Liver (tissue), 9 donors: Measurements from ENCODE around the gene ILF2. TPM values are rescaled to one million over a fixed set of nuclear protein-coding genes. Genes with fewer than 3 reads are reported as not detected.
A peak's percentile ranks its signal among the peaks of the same experiment; 100 is the strongest.

Experiments used
- DNase-seq: peaks from one replicate; pipeline ENCODE4 v3.0.0-alpha.2; 2017; ENCODE audit warnings: low spot score
- H3K27ac ChIP-seq, 2 donors: one replicate each; pipeline ENCODE4 v1.7.0; 2013; ENCODE audit warnings: inconsistent platforms in 2 of 2, low read length in 2 of 2, control low read depth in 1 of 2, low read depth in 1 of 2, mild to moderate bottlenecking in 1 of 2
- H3K27me3 ChIP-seq, 4 donors: one replicate each; pipeline versions ENCODE4 v1.6.1 to v1.7.0; 2013; ENCODE audit warnings: low read length in 3 of 4, inconsistent platforms in 1 of 4, mild to moderate bottlenecking in 1 of 4, moderate library complexity in 1 of 4; ENCODE audit not compliant: control insufficient read depth in 4 of 4, insufficient read depth in 4 of 4
- H3K36me3 ChIP-seq, 4 donors: one replicate each; pipeline versions ENCODE4 v1.6.1 to v1.7.0; 2013; ENCODE audit warnings: low read length in 3 of 4, mild to moderate bottlenecking in 3 of 4, low read depth in 1 of 4, moderate library complexity in 1 of 4; ENCODE audit not compliant: control insufficient read depth in 4 of 4, insufficient read depth in 3 of 4
- H3K4me1 ChIP-seq, 4 donors: one replicate each; pipeline versions ENCODE4 v1.6.1 to v1.7.0; 2013; ENCODE audit warnings: low read length in 3 of 4, mild to moderate bottlenecking in 3 of 4, moderate library complexity in 1 of 4; ENCODE audit not compliant: control insufficient read depth in 4 of 4, insufficient read depth in 4 of 4
- H3K4me3 ChIP-seq, 3 donors: one replicate each; pipeline versions ENCODE4 v1.6.1 to v1.7.0; 2013; ENCODE audit warnings: low read length in 3 of 3, control low read depth in 1 of 3, low read depth in 1 of 3, mild to moderate bottlenecking in 1 of 3
- H3K9ac ChIP-seq, 2 donors: one replicate each; pipeline ENCODE4 v1.7.0; 2013; ENCODE audit warnings: low read length in 2 of 2, mild to moderate bottlenecking in 2 of 2, moderate library complexity in 2 of 2, control low read depth in 1 of 2, low read depth in 1 of 2
- H3K9me3 ChIP-seq, 4 donors: one replicate each; pipeline versions ENCODE4 v1.6.1 to v1.7.0; 2013; ENCODE audit warnings: low read length in 3 of 4; ENCODE audit not compliant: control insufficient read depth in 4 of 4
- ATF3 ChIP-seq: IDR thresholded peaks from 2 replicates; pipeline ENCODE4 v1.6.1; 2016; ENCODE audit warnings: antibody characterized with exemption
- EGR1 ChIP-seq, 2 donors: IDR thresholded peaks; 2 replicates each; pipeline ENCODE4 v1.6.1; 2016 to 2018; ENCODE audit warnings: antibody characterized with exemption in 2 of 2, low read depth in 2 of 2
- FOXA1 ChIP-seq: IDR thresholded peaks from 2 replicates; pipeline ENCODE4 v1.6.1; 2016; ENCODE audit warnings: antibody characterized with exemption
- FOXA2 ChIP-seq: IDR thresholded peaks from 2 replicates; pipeline ENCODE4 v1.6.1; 2016; ENCODE audit warnings: antibody characterized with exemption
- GABPA ChIP-seq, 2 donors: IDR thresholded peaks in 1 of 2; conservative IDR thresholded peaks in 1 of 2; 2 replicates each; pipeline ENCODE4 v1.6.1; 2016; ENCODE audit warnings: antibody characterized with exemption in 2 of 2, mild to moderate bottlenecking in 1 of 2, moderate library complexity in 1 of 2
- HNF4A ChIP-seq, 2 donors: conservative IDR thresholded peaks; 2 replicates each; pipeline ENCODE4 v1.6.1; 2016; ENCODE audit warnings: antibody characterized with exemption in 2 of 2, mild to moderate bottlenecking in 2 of 2
- HNF4G ChIP-seq: IDR thresholded peaks from 2 replicates; pipeline ENCODE4 v1.6.1; 2016; ENCODE audit warnings: antibody characterized with exemption
- JUND ChIP-seq, 2 donors: IDR thresholded peaks; 2 replicates each; pipeline ENCODE4 v1.6.1; 2016; ENCODE audit warnings: antibody characterized with exemption in 2 of 2
- MAX ChIP-seq: IDR thresholded peaks from 2 replicates; pipeline ENCODE4 v1.6.1; 2016; ENCODE audit warnings: antibody characterized with exemption
- NR2F2 ChIP-seq: IDR thresholded peaks from 2 replicates; pipeline ENCODE4 v1.6.1; 2016; ENCODE audit warnings: antibody characterized with exemption
- RAD21 ChIP-seq, 2 donors: IDR thresholded peaks; 2 replicates each; pipeline ENCODE4 v1.6.1; 2016; ENCODE audit warnings: antibody characterized with exemption in 2 of 2, mild to moderate bottlenecking in 2 of 2
- RXRA ChIP-seq, 2 donors: IDR thresholded peaks; 2 replicates each; pipeline ENCODE4 v1.6.1; 2017 to 2018; ENCODE audit warnings: antibody characterized with exemption in 2 of 2, mild to moderate bottlenecking in 1 of 2
- SP1 ChIP-seq: IDR thresholded peaks from 2 replicates; pipeline ENCODE4 v1.6.1; 2018; ENCODE audit warnings: antibody characterized with exemption, mild to moderate bottlenecking
- TAF1 ChIP-seq: conservative IDR thresholded peaks from 2 replicates; pipeline ENCODE4 v1.6.1; 2016; ENCODE audit warnings: antibody characterized with exemption, mild to moderate bottlenecking
- YY1 ChIP-seq: IDR thresholded peaks from 2 replicates; pipeline ENCODE4 v1.6.1; 2016; ENCODE audit warnings: antibody characterized with exemption, mild to moderate bottlenecking
- WGBS: extraction: QIAGEN DNeasy Blood & Tissue Kit; methylation state at CpG from one replicate; pipeline ENCODE4 v1.1.7; 2013; 5-methylcytosine and 5-hydroxymethylcytosine counted together
- polyA plus RNA-seq, 2 donors: library from polyadenylated mRNA; stranded (reverse) in 1 of 2; unstranded in 1 of 2; fragments of 200-250 nt in 1 of 2; fragments of >200 nt in 1 of 2; fragmentation: Nextera tagmentation in 1 of 2; extraction: Ambion mirVana in 1 of 2; gene quantifications; one replicate each; pipeline versions ENCODE4 v1.2.1 to v1.2.3, GENCODE V29; 2013 to 2015
- total RNA-seq, 2 donors: library from RNA; depleted of rRNA; stranded (reverse); fragments of >200 nt; gene quantifications; one replicate each; pipeline ENCODE4 v1.2.3, GENCODE V29; 2014
- TF ChIP-seq, protein P1 (sequence below): IDR thresholded peaks from 2 replicates; pipeline ENCODE4 v1.6.1; 2016; ENCODE audit warnings: antibody characterized with exemption, mild to moderate bottlenecking
- TF ChIP-seq, protein P2 (sequence below): fragments of 150-350 bp; IDR thresholded peaks from 2 replicates; pipeline ENCODE4 v1.5.1; 2017; ENCODE audit warnings: improper control_type of control experiment, low read depth, low read length; ENCODE audit not compliant: missing input control
- TF ChIP-seq, protein P3 (sequence below): IDR thresholded peaks from 2 replicates; pipeline ENCODE4 v1.6.1; 2016; ENCODE audit warnings: antibody characterized with exemption
- donor health status: healthy.
- donor health status: healthy.
- donor health status: healthy.
- donor health status: healthy.
- donor health status: healthy.

The ILF2 gene
- total and polyA plus RNA-seq, 4 donors = 28.7 to 84.2 (median 51.5) TPM

- 3% methylated on average over 65 of the region's 65 CpGs for WGBS
- Histone ChIP-seq H3K9ac (peak within 1 kb of the TSS; percentile 91 to 92), H3K4me1 (peaks cover 13 to 30% (median 18%) of the 10 kb centered on the region in 4 donors), H3K36me3 (peaks cover 8 to 23% (median 22%) of the 10 kb centered on the region in 4 donors), H3K27ac (peak within 1 kb of the TSS; percentile 98 to 99), H3K27me3 (no peaks in the 10 kb centered on the region), H3K4me3 (peak within 1 kb of the TSS; percentile 80 to 94 (median 86)), H3K9me3 (no peaks in the 10 kb centered on the region)
- DNase-seq = peak; percentile 99
- TF ChIP-seq RXRA (IDR thresholded peaks at IDR 0.05) (peak; percentile 22 to 33), EGR1 (IDR thresholded peaks at IDR 0.05; ENCODE audit: low read depth in 2 of 2) (no peak), TAF1 (peak; percentile 60), NR2F2 (peak; percentile 36), GABPA (IDR thresholded peaks at IDR 0.05 in 1 of 2, conservative IDR thresholded peaks at IDR 0.05 in 1 of 2) (peak in 1 of 2 donors; percentile 66), SP1 (peak; percentile 75), MAX (peak; percentile 76), FOXA2 (peak; percentile 38), JUND (IDR thresholded peaks at IDR 0.05) (peak; percentile 68 to 77), YY1 (peak; percentile 100), ATF3 (peak; percentile 79), RAD21 (IDR thresholded peaks at IDR 0.05) (peak in 1 of 2 donors; percentile 23), HNF4G (no peak), HNF4A (conservative IDR thresholded peaks at IDR 0.05) (peak; percentile 7 to 16), FOXA1 (peak; percentile 49)
- TF ChIP-seq, protein P1, sequence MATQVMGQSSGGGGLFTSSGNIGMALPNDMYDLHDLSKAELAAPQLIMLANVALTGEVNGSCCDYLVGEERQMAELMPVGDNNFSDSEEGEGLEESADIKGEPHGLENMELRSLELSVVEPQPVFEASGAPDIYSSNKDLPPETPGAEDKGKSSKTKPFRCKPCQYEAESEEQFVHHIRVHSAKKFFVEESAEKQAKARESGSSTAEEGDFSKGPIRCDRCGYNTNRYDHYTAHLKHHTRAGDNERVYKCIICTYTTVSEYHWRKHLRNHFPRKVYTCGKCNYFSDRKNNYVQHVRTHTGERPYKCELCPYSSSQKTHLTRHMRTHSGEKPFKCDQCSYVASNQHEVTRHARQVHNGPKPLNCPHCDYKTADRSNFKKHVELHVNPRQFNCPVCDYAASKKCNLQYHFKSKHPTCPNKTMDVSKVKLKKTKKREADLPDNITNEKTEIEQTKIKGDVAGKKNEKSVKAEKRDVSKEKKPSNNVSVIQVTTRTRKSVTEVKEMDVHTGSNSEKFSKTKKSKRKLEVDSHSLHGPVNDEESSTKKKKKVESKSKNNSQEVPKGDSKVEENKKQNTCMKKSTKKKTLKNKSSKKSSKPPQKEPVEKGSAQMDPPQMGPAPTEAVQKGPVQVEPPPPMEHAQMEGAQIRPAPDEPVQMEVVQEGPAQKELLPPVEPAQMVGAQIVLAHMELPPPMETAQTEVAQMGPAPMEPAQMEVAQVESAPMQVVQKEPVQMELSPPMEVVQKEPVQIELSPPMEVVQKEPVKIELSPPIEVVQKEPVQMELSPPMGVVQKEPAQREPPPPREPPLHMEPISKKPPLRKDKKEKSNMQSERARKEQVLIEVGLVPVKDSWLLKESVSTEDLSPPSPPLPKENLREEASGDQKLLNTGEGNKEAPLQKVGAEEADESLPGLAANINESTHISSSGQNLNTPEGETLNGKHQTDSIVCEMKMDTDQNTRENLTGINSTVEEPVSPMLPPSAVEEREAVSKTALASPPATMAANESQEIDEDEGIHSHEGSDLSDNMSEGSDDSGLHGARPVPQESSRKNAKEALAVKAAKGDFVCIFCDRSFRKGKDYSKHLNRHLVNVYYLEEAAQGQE = peak; percentile 87
- TF ChIP-seq, protein P2, sequence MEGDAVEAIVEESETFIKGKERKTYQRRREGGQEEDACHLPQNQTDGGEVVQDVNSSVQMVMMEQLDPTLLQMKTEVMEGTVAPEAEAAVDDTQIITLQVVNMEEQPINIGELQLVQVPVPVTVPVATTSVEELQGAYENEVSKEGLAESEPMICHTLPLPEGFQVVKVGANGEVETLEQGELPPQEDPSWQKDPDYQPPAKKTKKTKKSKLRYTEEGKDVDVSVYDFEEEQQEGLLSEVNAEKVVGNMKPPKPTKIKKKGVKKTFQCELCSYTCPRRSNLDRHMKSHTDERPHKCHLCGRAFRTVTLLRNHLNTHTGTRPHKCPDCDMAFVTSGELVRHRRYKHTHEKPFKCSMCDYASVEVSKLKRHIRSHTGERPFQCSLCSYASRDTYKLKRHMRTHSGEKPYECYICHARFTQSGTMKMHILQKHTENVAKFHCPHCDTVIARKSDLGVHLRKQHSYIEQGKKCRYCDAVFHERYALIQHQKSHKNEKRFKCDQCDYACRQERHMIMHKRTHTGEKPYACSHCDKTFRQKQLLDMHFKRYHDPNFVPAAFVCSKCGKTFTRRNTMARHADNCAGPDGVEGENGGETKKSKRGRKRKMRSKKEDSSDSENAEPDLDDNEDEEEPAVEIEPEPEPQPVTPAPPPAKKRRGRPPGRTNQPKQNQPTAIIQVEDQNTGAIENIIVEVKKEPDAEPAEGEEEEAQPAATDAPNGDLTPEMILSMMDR = no peak
- TF ChIP-seq, protein P3, sequence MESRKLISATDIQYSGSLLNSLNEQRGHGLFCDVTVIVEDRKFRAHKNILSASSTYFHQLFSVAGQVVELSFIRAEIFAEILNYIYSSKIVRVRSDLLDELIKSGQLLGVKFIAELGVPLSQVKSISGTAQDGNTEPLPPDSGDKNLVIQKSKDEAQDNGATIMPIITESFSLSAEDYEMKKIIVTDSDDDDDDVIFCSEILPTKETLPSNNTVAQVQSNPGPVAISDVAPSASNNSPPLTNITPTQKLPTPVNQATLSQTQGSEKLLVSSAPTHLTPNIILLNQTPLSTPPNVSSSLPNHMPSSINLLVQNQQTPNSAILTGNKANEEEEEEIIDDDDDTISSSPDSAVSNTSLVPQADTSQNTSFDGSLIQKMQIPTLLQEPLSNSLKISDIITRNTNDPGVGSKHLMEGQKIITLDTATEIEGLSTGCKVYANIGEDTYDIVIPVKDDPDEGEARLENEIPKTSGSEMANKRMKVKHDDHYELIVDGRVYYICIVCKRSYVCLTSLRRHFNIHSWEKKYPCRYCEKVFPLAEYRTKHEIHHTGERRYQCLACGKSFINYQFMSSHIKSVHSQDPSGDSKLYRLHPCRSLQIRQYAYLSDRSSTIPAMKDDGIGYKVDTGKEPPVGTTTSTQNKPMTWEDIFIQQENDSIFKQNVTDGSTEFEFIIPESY = peak; percentile 69
These were observed 36.8 kb downstream of the ILF2 start, which contains the start of gene CHTOP for GRCh38 chr1:153633754-153634665. TSS of gene CHTOP (plus strand) at chr1:153634066. CDS start at chr1:153636589, 2,523 bp downstream.
